HG03135 (cell line): ENCODE measurements around the gene VENTX.
"Not testable (repeated sequence)": the region's sequence is repeated elsewhere in the genome, so short reads cannot be mapped to it uniquely, and the experiment has no call there.

Experiments
- ATAC-seq: cut with Tn5 transposase; IDR thresholded peaks from one replicate; pipeline ENCODE4 v1.9.1; 2021; ENCODE audit warnings: mild to moderate bottlenecking, moderate library complexity; ENCODE audit not compliant: unreplicated experiment

Gene VENTX

GRCh38 chr10:133254421-133255120 is 16.9 kb downstream of the VENTX start:
- no peak for ATAC-seq

- ATAC-seq: no peak
These were observed 17.7 kb downstream of the VENTX start for GRCh38 chr10:133255323-133255722.

GRCh38 chr10:133257489-133258065 is 19.9 kb downstream of the VENTX start:
- ATAC-seq: no peak

- ATAC-seq: peak; percentile 32
These were observed 20.6 kb downstream of the VENTX start for GRCh38 chr10:133258066-133258817.

GRCh38 chr10:133258818-133259601 is 21.4 kb downstream of the VENTX start:
- no peak for ATAC-seq

GRCh38 chr10:133259602-133259989 is 21.9 kb downstream of the VENTX start:
- no peak for ATAC-seq

- peak; percentile 40 for ATAC-seq
These were observed 23.5 kb downstream of the VENTX start for GRCh38 chr10:133260895-133261725.

- peak; percentile 54 for ATAC-seq
These were observed 24.2 kb downstream of the VENTX start for GRCh38 chr10:133261726-133262325.

- no peak for ATAC-seq
These were observed 25.0 kb downstream of the VENTX start for GRCh38 chr10:133262696-133263095.

GRCh38 chr10:133263674-133264073 is 26.0 kb downstream of the VENTX start:
- ATAC-seq: no peak

GRCh38 chr10:133264461-133264860 is 26.8 kb downstream of the VENTX start:
- ATAC-seq: no peak

- not testable (repeated sequence) for ATAC-seq
These were observed 27.4 kb downstream of the VENTX start for GRCh38 chr10:133265052-133265451.

- ATAC-seq: no peak
These were observed 28.6 kb downstream of the VENTX start for GRCh38 chr10:133266056-133266795.

- no peak for ATAC-seq
These were observed 29.6 kb downstream of the VENTX start for GRCh38 chr10:133267293-133267692.

- no peak for ATAC-seq
These were observed 30.2 kb downstream of the VENTX start for GRCh38 chr10:133267829-133268228.

GRCh38 chr10:133268532-133268931 is 30.9 kb downstream of the VENTX start:
- ATAC-seq: no peak

- no peak for ATAC-seq
These were observed 31.7 kb downstream of the VENTX start for GRCh38 chr10:133269367-133269766.

GRCh38 chr10:133270204-133270603 is 32.5 kb downstream of the VENTX start:
- ATAC-seq: no peak

GRCh38 chr10:133270773-133271297 is 33.2 kb downstream of the VENTX start:
- no peak for ATAC-seq
